HuH-7.5 (cell line): ENCODE measurements around the gene MFSD2B.

Source experiments
- DNase-seq: peaks from one replicate; pipeline ENCODE4 v3.0.0; 2011; ENCODE audit warnings: low spot score

The MFSD2B gene

DNA sequence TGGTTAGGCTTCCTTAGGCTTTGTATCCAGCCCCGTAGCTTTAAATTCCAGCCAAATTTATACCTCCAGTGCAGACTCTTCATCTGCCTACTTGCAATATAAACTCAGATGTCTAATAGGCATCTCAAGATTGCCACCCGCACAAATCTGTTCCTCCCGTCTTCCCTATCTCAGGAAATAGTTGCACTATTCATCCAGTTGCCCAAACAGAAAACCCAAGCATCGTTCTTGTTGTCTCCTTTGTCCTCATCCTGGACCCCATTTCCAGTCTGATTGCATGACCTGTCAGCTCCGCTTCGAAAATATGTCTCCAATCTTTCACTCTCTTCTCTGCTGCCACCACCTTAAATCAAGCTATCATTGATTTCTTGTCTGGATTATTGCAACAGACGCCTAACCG lies 41.9 kb downstream of the MFSD2B start:
- DNase-seq: no peak

DNA sequence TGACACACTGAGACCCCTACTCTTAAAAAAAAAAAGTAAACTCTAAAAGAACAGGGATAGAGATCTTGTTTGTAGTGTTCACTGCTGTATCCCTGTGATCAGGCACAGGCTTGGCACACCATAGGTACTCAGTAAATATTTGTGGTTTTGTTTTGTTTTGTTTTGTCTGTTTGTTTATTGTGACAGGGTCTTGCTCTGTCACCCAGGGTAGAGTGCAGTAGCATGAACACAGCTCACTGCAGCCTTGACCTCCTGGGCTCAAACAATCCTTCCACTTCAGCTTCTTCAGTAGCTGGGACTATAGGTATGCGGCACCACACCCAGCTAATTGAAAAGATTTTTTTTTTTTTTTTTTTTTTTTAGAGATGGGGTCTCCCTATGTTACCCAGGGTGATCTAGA lies 43.1 kb downstream of the MFSD2B start:
- DNase-seq: no peak

DNA sequence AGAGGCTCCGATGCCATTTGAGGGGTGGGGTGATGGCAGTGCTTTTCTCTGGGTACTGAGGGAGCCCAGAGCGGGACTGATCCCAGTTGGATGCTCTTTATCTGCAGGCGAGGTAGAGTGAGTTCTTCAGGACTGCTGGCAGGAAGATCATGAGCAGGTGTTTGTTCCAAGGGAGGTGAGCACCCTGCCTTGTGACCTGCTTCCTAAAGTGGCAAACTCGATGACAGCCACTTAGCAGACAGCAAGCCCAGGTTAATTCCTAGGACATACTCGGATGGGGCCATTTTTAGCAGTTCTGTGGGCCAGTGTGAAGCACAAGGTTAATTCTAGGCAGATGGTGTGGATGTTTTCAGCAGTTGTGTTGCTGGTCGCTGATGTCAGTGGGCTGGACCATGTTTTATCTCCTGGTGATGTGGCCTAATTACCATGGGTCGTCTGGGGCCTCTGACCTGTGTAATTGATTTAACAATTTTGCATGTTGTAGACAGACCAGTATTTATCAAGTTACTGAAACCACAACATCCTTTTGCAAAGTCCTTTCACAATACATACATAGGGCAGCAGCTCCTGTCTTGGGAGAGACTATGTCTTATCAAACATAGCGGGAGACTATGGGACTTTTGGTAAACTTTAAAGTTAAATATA lies 44.6 kb downstream of the MFSD2B start:
- no peak for DNase-seq

DNA sequence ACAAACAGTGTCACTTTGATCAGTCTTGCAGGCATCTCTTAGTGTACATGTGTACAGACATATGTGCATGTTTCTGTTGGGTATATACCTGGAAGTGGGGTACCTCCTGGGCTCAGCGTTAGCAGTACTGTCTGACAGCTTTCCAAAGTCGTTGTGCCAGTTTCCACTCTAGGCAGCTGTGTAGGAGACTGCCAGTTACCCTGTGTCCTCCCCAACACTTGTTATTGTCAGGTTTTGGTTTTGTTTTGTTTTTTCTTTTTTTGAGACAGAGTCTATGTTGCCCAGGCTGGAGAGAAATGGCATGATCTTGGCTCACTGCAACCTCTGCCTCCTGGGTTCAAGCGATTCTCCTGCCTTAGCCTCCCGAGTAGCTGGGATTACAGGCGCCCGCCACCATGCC lies 45.9 kb downstream of the MFSD2B start:
- no peak for DNase-seq

DNA sequence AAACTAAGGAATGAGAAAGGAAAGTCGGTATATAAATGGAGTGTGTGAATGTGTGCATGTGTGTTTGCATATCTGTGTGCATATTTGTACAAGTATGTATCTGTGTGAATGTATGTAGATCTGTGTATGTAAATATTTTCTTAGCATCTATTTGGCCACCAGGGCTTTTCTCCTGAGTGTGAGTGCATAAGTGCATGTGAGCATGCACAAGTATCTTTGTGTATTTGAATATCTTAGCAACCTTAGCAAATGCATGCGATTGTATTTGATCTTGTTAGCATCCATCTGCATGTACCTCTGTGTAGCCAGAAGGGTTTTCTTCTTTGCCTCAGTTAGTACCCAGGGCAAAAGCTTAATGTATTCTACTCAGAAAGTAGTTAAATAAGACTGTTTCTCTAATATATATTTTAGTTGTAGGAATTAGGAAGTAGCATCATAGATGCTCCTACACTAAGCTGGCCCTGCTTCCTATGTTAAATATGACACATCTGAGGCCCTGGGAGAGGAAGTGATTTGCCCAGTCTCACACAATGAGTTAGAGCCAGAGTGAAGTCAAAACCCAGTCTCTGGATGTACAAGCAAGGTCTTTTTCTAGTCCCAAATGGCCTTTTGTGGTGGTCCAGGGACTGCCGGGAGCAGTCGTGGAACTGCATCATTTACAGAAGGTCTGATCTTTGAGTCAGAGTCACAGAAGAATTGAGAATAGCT lies 48.8 kb downstream of the MFSD2B start:
- DNase-seq: no peak

DNA sequence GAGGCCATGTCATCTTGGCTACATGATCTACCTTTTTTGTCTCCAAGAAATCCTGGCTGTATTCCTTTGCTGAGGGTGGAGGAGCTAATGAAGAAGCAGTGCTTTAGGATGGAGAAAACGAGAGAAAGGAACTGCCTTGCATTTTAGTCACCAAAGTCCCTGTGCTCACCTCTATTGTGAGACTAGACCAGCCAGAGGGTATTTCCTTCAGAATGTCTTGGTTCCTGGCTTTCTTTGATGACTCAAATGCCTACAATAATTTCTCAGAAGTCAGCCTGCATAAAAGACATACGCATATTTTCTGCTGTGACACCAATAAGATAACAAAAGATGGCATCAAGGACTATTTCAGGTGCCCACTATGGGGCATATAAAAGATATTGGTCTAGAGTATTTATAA lies 55.5 kb downstream of the MFSD2B start:
- DNase-seq: no peak

DNA sequence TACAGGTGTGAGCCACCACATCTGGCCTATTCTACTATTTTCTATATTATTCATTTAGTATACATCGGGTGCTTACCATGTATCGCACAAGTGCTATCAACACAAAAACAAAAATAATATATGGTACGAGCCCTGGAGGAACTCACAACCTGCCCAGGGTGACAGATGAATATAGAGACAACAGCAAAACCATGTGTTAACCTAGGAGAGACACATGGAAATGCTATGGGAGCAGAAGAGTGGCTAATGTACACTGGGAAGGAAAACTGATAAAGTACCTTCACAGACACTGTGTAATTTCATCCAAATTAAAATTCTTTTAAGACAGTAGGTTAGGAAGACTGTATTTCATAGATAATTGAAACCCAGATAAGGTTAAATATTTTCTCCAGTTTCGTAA lies 62.4 kb downstream of the MFSD2B start:
- DNase-seq: no peak

DNA sequence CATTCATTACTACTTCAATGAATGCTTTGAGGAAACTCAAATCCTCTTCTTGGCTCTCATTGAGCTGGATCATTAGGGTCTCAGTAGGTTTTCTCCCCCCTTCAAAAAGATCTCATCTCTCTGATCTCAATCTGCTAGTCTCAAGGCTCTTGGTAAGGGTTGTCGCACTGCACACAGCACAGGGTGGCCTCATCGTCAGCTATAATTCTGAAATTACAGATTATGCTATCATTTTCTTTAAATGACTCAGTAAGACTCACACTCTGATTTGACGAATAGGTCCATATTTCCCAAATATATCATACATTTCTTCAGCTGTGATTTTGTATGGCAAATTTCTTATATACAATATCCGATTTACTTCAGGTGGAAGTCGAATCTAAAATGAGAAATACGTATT lies 63.9 kb downstream of the MFSD2B start:
- no peak for DNase-seq

DNA sequence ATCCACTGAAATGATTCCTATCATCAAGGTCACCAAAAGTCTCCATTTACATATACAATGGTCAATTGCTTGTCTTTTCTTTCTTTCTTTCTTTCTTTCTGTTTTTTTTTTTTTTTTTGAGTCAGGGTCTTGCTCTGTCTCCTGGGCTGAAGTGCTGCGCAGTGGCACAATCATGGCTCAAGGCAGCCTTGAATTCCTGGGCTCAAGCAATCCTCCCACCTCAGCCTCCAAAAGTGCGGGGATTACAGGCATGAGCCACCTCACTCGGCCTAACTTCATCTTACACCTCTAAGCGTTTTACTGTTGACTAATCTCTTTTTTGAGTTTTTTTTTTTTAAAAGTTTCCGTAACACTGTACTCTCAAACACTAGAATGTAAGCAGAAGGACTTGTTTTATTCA lies 65.4 kb downstream of the MFSD2B start:
- DNase-seq: no peak
